ENCODE data around the gene HECW1. TPM values are rescaled to one million over a fixed set of nuclear protein-coding genes. Genes with fewer than 3 reads are reported as not detected.

Gene HECW1
- total and polyA plus RNA-seq, 2 donors (not counting 1 experiment from before 2014, with no cell fraction given): not detected

DNA sequence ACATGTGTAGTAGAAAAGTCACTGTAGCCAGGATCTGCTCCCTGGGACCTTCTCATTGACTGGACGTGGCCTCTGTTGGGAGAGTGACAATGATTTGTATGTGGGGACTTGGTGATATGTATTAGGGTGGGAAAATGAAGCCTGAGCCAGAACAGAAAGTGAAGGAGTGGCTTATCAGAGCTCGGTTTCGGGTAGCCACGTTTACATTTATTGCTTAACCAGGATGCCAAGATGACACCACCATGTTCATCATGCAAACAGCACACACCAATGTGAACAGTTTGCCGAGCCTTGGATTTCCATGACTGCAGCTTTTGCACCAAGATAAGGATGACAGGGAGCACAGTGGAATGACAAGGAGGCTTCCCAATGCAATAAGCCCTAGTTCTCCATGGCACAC is 357.7 kb downstream of the HECW1 start:
- no peaks in the 10 kb centered on the region for H3K4me1 ChIP-seq (ENCODE audit: control insufficient read depth in 2 of 2, insufficient read depth in 2 of 2, low read length in 2 of 2)
- ChIA-PET CTCF (interaction anchor here (1.0 to 1.6 kb wide), 2 partner anchors 22 to 30 kb away, joined by 3 read pairs; no protein-coding TSS in a partner anchor), POLR2A (no interaction called here)
- H3K27me3 ChIP-seq (replicated peaks in 1 of 4; ENCODE audit: control extremely low read depth in 1 of 4, control insufficient read depth in 3 of 4, insufficient read depth in 4 of 4, low read length in 3 of 4): no peaks in the 10 kb centered on the region
- Mint-ChIP-seq H3K9me3 (ENCODE audit: insufficient read depth) (no peaks in the 10 kb centered on the region), H3K4me3 (no peak overlapping the region), H3K4me1 (no peaks in the 10 kb centered on the region), H3K27me3 (peaks cover 18% of the 10 kb centered on the region), H3K27ac (no peak overlapping the region)
- no peak overlapping the region for H3K27ac ChIP-seq (ENCODE audit: low read length in 2 of 2)
- no peak overlapping the region for H3K4me2 ChIP-seq (replicated peaks; ENCODE audit: low read depth, low read length, poor library complexity, severe bottlenecking)
- H3K4me3 ChIP-seq (ENCODE audit: control extremely low read depth in 1 of 5, extremely low read depth in 1 of 5, insufficient read depth in 1 of 5, low read depth in 2 of 5, low read length in 4 of 5): no peak overlapping the region
- no peak overlapping the region for H2AFZ ChIP-seq (ENCODE audit: insufficient read depth, low read depth, low read length, poor library complexity, severe bottlenecking)
- H4K20me1 ChIP-seq (ENCODE audit: control insufficient read depth, insufficient read depth, low read length, poor library complexity, severe bottlenecking): no peaks in the 10 kb centered on the region
- ATAC-seq (ENCODE audit: low read depth) (no peak), DNase-seq (no peak)
- 86% methylated on average over 2 of the region's 5 CpGs for WGBS (ENCODE audit: insufficient coverage)
- no peak for TF ChIP-seq EZH2 (IDR thresholded peaks at IDR 0.05; ENCODE audit: borderline replicate concordance, insufficient read depth, low read depth, low read length, poor library complexity, severe bottlenecking)
- TF ChIP-seq, protein P1, sequence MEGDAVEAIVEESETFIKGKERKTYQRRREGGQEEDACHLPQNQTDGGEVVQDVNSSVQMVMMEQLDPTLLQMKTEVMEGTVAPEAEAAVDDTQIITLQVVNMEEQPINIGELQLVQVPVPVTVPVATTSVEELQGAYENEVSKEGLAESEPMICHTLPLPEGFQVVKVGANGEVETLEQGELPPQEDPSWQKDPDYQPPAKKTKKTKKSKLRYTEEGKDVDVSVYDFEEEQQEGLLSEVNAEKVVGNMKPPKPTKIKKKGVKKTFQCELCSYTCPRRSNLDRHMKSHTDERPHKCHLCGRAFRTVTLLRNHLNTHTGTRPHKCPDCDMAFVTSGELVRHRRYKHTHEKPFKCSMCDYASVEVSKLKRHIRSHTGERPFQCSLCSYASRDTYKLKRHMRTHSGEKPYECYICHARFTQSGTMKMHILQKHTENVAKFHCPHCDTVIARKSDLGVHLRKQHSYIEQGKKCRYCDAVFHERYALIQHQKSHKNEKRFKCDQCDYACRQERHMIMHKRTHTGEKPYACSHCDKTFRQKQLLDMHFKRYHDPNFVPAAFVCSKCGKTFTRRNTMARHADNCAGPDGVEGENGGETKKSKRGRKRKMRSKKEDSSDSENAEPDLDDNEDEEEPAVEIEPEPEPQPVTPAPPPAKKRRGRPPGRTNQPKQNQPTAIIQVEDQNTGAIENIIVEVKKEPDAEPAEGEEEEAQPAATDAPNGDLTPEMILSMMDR (IDR thresholded peaks at IDR 0.05): no peak
- no peak overlapping the region for H3K9ac ChIP-seq (ENCODE audit: low read length)
- H3K9me3 ChIP-seq (ENCODE audit: control extremely low read depth in 1 of 3, control insufficient read depth in 2 of 3, insufficient read depth in 1 of 3, low read length in 2 of 3): no peaks in the 10 kb centered on the region
- intact Hi-C loops (cut with micrococcal nuclease): no loop called here
- no peaks in the 10 kb centered on the region for H3K36me3 ChIP-seq (replicated peaks in 1 of 2; ENCODE audit: control extremely low read depth in 1 of 2, control insufficient read depth in 1 of 2, extremely low read depth in 1 of 2, insufficient read depth in 2 of 2, low read length in 1 of 2)
- H3K79me2 ChIP-seq (ENCODE audit: control insufficient read depth, insufficient read depth, low read length): no peaks in the 10 kb centered on the region

DNA sequence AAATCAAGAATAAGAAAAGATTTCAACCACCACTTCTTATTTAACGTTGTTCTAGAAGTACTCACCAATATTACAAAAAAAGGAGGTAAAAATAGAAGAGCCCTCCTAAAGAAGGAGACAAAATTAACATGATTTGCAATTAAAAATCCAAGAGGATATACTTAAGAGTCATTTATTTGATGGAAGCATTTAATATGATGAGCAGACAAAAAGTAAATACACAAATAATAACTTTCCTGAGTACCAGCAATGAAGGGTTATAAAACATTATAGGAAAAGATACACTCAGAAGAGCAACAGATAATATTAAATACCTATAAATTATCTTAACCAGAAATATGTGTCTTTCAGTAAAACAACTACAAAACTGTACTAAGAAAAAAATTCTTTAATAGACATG is 363.5 kb downstream of the HECW1 start:
- Histone ChIP-seq H3K9me3 (ENCODE audit: control extremely low read depth in 1 of 3, control insufficient read depth in 2 of 3, insufficient read depth in 1 of 3, low read length in 2 of 3) (no peaks in the 10 kb centered on the region), H3K79me2 (ENCODE audit: control insufficient read depth, insufficient read depth, low read length) (no peaks in the 10 kb centered on the region), H3K4me3 (ENCODE audit: control extremely low read depth in 1 of 5, extremely low read depth in 1 of 5, insufficient read depth in 1 of 5, low read depth in 2 of 5, low read length in 4 of 5) (no peak overlapping the region), H3K4me2 (replicated peaks; ENCODE audit: low read depth, low read length, poor library complexity, severe bottlenecking) (no peak overlapping the region), H2AFZ (ENCODE audit: insufficient read depth, low read depth, low read length, poor library complexity, severe bottlenecking) (no peak overlapping the region), H3K9ac (ENCODE audit: low read length) (no peak overlapping the region), H3K27ac (ENCODE audit: low read length in 2 of 2) (no peak overlapping the region), H3K4me1 (ENCODE audit: control insufficient read depth in 2 of 2, insufficient read depth in 2 of 2, low read length in 2 of 2) (no peaks in the 10 kb centered on the region), H3K27me3 (replicated peaks in 1 of 4; ENCODE audit: control extremely low read depth in 1 of 4, control insufficient read depth in 3 of 4, insufficient read depth in 4 of 4, low read length in 3 of 4) (no peaks in the 10 kb centered on the region), H4K20me1 (ENCODE audit: control insufficient read depth, insufficient read depth, low read length, poor library complexity, severe bottlenecking) (no peaks in the 10 kb centered on the region), H3K36me3 (replicated peaks in 1 of 2; ENCODE audit: control extremely low read depth in 1 of 2, control insufficient read depth in 1 of 2, extremely low read depth in 1 of 2, insufficient read depth in 2 of 2, low read length in 1 of 2) (no peaks in the 10 kb centered on the region)
- no peaks in the 10 kb centered on the region for H3K9me3 Mint-ChIP-seq (ENCODE audit: insufficient read depth)
- H3K27me3 Mint-ChIP-seq: peaks cover 6% of the 10 kb centered on the region
- TF ChIP-seq, protein P1 (IDR thresholded peaks at IDR 0.05): no peak
- TF ChIP-seq EZH2 (IDR thresholded peaks at IDR 0.05; ENCODE audit: borderline replicate concordance, insufficient read depth, low read depth, low read length, poor library complexity, severe bottlenecking): no peak
- ChIA-PET POLR2A (no interaction called here), CTCF (no interaction called here)
- no peak overlapping the region for H3K4me3 Mint-ChIP-seq
- peaks cover 4% of the 10 kb centered on the region for H3K4me1 Mint-ChIP-seq
- H3K27ac Mint-ChIP-seq: no peak overlapping the region
- DNase-seq (no peak), ATAC-seq (ENCODE audit: low read depth) (no peak)
- intact Hi-C loops (cut with micrococcal nuclease): no loop called here
- no CpG with 5 or more reads among the region's 1 CpG for WGBS (ENCODE audit: insufficient coverage)

All from B cell (primary cell).